HG03097 (cell line): ENCODE results near the gene NOP14.
"Not testable (repeated sequence)": the region's sequence is repeated elsewhere in the genome, so short reads cannot be mapped to it uniquely, and the experiment has no call there.

Experiments used
- ATAC-seq: cut with Tn5 transposase; IDR thresholded peaks from one replicate; pipeline ENCODE4 v1.9.1; 2021; ENCODE audit not compliant: unreplicated experiment, low FRiP score

NOP14 gene

DNA sequence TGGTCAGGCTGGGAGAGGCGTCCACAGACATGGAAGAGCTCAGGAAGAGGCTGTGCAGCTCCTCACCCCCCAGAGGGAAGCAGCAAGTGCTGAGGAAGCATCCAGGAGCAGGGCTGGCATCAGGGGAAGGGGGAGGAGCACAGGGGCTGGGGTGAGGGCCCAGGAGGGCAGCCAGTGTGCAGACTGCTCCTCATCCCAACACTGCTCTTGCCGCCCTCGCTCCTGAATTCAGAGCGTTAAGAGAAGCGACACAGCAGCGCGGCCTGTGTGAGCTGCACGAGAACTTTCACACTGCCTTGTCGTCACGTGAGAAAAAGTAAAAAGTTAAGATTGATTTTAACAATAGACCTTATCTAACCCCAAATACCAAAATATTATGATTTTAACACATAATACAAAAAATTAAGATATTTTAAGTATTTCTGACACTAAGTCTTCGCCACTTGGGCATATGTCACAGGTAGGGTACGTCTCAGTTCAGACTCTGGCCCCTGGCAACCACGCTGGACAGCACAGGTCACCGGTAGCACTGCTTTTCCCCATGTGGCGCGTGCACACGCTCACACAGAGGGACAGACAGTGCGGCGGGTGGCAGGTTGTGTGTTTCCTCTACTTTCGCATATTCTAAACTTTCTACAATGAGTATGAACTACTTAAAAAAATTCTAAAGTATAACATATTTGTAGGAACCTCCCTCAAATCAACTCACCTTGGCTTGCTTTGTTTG is 19.7 kb downstream of the NOP14 start:
- no peak for ATAC-seq

- no peak for ATAC-seq
Measured at GRCh38 chr4:2942532-2943363, 20.5 kb downstream of the NOP14 start.

DNA sequence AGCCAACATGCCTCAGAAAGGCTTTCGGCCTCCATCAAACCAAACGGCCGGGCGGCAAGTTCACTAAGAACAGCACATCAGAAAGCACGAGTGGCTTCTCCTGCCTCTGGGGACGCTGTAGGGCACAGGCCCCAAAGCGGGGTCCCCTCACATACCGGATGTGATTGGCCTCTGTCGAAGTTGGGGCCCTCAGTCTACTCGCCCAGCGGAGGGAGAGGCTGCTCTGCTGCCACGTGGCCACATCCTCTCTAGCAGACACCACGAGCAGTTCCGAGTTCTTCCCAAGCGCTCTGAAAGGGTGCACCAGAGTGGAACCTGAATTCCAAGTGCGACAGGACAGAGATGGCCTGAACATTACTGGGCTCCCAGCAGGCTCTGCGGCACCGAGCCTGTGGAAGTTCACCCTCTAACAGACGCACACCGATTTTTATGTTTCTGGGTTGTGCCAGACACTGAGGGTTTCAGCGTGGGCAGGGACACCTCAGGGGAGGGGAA is 21.1 kb downstream of the NOP14 start:
- no peak for ATAC-seq

- no peak for ATAC-seq
Measured at GRCh38 chr4:2941138-2942036, 21.8 kb downstream of the NOP14 start.

DNA sequence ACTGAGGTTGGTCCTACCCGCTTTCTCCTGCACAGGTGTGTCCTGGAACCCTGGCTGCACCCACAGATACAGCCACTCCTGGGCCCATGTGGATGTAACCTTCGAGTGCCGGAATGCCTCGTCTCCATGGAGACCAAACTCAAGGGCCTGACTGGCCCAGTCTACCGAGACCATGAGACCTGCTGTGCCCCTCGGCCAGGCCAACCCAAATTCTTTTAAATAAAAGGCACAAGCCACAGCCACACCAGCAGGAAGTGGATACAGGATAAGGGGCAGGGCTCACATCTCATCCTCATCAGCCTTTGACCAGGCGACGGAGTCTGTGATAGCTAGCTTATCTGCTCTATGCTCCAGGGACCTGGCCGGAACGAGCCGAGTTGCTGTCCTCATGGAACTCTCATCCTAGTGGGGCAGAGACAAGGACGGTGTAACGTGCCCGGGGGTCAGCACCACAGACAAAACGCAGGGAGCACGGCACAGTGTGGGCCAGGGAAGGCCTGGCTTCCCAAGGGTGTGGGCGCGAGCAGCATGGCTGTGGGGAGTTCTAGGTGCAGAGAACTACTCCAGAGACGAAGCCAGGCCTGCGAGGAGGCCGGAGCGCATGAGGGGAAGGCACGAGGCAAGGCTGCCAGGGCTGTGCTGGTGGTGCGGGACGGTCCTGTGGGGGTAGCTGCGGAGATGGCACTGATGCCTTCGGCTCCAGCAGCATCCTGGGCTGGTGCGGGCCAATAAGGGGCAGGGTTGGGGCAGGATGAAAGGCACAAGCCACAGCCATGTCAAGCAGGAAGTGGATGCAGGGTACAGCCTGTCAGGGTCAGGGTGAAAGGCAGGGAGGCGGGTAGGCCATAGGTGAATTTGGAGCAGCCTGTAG is 22.7 kb downstream of the NOP14 start:
- no peak for ATAC-seq

DNA sequence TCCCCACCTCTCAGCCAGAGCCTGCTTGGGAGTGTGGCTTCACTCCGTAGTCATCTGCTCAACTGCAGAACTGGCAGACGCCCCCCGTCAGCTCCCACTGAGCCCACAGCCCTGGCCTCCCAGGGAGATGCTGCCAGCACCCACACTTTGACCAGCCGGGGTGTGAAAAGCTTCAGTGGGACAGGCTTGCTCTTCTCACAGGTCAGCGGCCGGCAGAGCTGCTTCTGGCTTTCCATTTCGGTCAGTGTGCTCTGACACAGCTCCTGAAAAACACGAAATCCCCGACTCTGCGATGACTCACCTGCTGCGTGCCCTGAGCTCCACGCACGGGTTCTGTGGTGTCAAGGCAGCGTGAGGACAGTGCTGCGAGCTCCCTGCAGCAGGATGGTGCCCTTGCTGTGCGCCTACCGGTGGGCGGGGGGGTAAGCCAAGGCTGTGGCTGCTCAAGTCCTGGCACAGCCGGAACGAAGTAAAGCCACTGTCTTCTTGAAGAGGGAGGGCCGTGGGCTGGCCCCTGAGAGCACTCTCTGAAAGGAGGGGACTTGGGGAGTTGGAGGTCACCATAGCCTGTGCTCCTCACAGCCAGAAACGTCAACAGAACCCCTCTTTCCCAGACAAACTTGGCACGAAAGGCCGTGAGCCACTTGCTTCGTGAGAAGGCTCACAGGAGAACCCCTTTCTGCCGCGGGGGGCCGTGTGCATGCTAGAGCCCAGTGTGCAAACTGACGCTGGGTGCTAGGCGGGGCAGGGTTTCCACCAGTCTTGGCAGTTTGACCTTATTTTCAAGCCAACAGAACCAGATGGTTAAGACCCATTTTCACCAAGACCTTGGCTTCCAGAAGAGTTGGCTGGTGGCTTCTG is 23.6 kb downstream of the NOP14 start:
- ATAC-seq = no peak

- no peak for ATAC-seq
Measured at GRCh38 chr4:2938906-2939305, 24.3 kb downstream of the NOP14 start.

- ATAC-seq = not testable (repeated sequence)
Measured at GRCh38 chr4:2938411-2938810, 24.8 kb downstream of the NOP14 start.

GRCh38 chr4:2937986-2938385 is 25.2 kb downstream of the NOP14 start:
- no peak for ATAC-seq

- no peak for ATAC-seq
Measured at GRCh38 chr4:2937146-2937857, 25.9 kb downstream of the NOP14 start.

- ATAC-seq = no peak
Measured at GRCh38 chr4:2936773-2937145, 26.4 kb downstream of the NOP14 start.

- no peak for ATAC-seq
Measured at GRCh38 chr4:2935762-2936743, 27.2 kb downstream of the NOP14 start.

DNA sequence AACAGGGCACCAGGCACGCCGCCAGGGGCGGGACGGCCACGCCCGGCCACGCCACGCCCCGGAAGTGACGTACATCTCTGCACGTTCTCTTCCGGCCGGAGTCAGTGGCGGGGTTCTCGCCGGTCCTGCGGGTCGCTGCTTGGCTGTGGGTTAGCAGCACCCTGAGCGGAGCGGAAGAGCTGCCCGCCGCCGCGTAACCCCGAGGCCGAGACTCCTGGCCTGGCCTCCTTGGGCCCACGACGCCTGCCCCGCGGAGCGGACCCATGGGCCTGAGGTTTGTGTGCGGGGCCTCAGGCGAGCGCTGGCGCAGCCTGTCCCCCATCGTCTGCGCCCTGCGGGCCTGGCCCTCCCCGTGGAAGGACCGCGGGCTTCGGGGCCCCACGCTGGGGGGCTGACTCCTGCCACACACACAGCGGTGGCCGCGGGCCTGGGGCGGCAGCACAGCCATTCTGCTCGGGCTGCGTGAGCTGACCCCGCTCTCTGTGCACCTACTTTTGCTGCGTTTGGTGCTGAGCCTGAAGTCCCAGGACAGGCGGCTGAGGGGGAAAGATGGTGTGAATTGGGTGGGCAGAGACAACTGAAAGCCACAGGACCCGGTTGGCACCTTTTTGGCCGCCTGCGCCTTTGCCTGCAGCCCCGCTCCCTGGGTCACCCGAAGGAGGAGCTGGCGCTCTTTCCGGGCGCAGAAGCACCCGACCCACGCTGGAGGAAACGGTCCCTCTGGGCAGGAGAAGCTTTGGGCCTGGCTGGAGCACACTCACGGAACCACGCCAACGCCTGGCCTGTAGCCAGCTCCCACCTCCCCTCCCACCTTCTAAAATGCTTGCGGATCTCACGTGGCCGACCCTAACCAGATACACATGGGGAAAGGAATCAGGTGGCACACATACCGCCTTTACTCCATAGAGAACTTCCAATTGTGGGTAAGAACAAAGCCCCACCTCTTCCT is 28.1 kb downstream of the NOP14 start:
- peak; percentile 41 for ATAC-seq

DNA sequence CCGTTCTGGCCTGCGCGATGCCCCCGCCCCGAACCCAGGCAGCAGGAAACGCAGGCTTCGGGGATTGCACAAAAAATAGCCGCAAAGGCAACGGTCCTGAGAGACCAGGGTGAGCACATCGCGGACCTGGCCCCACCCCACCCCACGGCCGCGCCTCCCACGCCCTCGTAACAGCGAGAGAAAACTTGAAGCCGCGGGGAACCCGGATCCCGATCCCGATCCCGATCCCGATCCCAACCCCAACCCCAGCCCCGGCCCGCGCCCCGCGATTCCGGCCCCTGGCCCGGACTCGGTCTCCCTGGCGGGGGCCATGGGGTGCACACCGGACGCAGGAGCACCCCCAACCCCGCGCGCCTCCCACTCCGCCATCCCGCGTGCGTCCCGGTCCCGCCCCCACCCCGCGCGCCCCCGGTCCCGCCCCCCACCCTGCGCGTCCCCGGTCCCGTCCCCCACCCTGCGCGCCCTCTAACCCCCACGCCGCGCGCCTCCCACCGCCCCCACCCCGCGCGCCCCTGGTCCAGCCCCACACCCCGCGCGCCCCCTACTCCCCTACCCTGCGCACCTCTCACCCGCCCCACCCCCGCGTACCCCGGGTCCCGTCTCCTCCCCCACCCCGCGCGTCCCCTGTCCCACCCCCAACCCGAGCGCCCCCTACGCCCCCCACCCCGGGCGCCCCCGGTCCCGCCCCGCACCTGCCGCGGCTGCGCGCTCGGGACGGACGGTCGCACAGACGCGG is 29.0 kb downstream of the NOP14 start:
- ATAC-seq = no peak

DNA sequence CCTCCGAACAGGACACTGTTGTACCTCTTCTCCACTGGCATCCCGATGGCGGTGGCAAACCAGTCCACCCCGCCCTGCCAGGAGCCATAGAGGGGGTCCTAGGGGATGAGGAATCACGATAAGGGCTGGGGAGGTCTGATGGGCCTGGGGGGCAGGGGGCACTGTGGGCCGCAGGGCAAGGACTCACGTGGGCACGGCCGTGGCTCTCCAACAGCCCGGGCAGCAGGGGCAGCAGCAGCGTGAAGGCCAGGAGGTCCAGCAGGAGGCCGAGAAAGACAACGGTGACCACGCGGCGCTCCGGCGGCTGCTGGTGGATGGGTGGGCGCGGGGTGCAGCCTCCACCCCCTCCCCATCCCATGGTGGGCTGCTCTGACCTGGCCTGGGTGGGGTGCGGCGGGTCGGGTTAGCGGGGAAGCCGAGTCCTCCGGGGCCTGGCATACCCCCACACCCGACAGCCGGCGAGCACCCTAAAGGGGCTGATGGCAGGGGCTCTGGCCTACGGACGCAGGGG is 29.6 kb downstream of the NOP14 start:
- ATAC-seq = no peak
